ENCODE results near the gene FAM83E.

Gene FAM83E

GRCh38 chr19:48575931-48576622 lies 38.8 kb downstream of the FAM83E start:
- no peak for DNase-seq (ENCODE audit: low spot score)

GRCh38 chr19:48573163-48573505 lies 41.7 kb downstream of the FAM83E start:
- no peak for DNase-seq (ENCODE audit: low spot score)

GRCh38 chr19:48571378-48572162 lies 43.3 kb downstream of the FAM83E start:
- DNase-seq (ENCODE audit: low spot score) = no peak

- no peak for DNase-seq (ENCODE audit: low spot score)
Observed at GRCh38 chr19:48569814-48570213, 45.1 kb downstream of the FAM83E start.

- DNase-seq (ENCODE audit: low spot score) = no peak
Observed at GRCh38 chr19:48568345-48568886, 46.5 kb downstream of the FAM83E start.

GRCh38 chr19:48565090-48565489 lies 49.8 kb downstream of the FAM83E start:
- no peak for DNase-seq (ENCODE audit: low spot score)
